ENCODE measurements around the gene GRK2. TPM values are rescaled to one million over a fixed set of nuclear protein-coding genes. Genes with fewer than 3 reads are reported as not detected.
"Not testable (repeated sequence)": the region's sequence is repeated elsewhere in the genome, so short reads cannot be mapped to it uniquely, and the experiment has no call there.

GRK2 gene
- total RNA-seq, 2 donors from 2014 or later = 58.0 to 61.7 TPM

DNA sequence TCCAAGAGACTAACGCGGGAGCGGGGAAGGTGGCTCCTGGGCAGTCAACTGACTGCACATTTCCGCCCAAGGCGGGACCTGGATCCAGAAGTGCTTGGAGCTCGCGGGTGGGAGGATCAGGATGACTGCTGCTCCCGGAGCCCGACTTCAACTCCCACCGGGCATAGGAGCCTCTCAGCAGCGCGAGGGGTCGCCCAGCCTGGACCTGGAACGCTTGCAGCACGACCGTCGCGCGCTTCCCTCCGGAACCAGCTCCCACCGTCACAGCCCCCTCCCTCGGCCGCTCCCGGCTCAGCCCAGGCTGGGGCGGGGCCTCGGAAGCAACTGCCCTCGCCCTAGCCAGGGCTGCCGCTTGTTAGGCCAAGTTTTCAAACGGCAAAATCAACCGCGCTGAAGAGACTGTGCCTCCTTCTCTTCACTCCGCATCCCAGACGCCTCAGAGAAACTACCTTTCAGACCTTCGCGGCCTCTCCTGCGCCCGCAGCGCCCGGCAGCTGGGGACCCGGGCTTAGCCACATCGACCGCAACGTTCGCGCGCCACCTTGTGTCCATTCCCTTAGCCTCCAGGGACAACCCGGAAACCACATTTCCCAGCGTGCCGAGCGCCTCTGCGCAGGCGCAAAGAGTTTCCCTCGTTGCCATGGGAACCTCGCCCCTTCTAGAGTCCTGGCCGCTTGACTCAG lies 51.1 kb downstream of the GRK2 start:
- Histone ChIP-seq H3K36me3 (ENCODE audit: control insufficient read depth, insufficient read depth, low read length) (no peaks in the 10 kb centered on the region), H3K9ac (ENCODE audit: extremely low read depth, low read length, poor library complexity, severe bottlenecking) (peak overlapping the region; percentile 67), H3K9me3 (ENCODE audit: control insufficient read depth, low read length) (no peaks in the 10 kb centered on the region), H3K4me3 (ENCODE audit: low read length) (peak overlapping the region; percentile 90), H3K27me3 (ENCODE audit: control insufficient read depth, insufficient read depth, low read length, poor library complexity, severe bottlenecking) (peaks cover 26% of the 10 kb centered on the region), H3K27ac (ENCODE audit: low read depth, low read length) (peak overlapping the region; percentile 47), H3K4me1 (ENCODE audit: control insufficient read depth, insufficient read depth, low read length) (no peaks in the 10 kb centered on the region)
- Mint-ChIP-seq H3K4me1 (peaks cover 5% of the 10 kb centered on the region), H3K36me3 (ENCODE audit: low read depth) (no peaks in the 10 kb centered on the region), H3K27ac (peak overlapping the region; percentile 93), H3K9me3 (no peaks in the 10 kb centered on the region), H3K4me3 (peak overlapping the region; percentile 81), H3K27me3 (ENCODE audit: insufficient read depth) (peaks cover 28% of the 10 kb centered on the region)
- DNase-seq = peak; percentile 99
- WGBS, 2 experiments (ENCODE audit: insufficient coverage in 1 of 2, insufficient read length in 1 of 2) = 0 to 1% methylated on average over 30 to 55 of the region's 55 CpGs
- TF ChIP-seq, protein P1, sequence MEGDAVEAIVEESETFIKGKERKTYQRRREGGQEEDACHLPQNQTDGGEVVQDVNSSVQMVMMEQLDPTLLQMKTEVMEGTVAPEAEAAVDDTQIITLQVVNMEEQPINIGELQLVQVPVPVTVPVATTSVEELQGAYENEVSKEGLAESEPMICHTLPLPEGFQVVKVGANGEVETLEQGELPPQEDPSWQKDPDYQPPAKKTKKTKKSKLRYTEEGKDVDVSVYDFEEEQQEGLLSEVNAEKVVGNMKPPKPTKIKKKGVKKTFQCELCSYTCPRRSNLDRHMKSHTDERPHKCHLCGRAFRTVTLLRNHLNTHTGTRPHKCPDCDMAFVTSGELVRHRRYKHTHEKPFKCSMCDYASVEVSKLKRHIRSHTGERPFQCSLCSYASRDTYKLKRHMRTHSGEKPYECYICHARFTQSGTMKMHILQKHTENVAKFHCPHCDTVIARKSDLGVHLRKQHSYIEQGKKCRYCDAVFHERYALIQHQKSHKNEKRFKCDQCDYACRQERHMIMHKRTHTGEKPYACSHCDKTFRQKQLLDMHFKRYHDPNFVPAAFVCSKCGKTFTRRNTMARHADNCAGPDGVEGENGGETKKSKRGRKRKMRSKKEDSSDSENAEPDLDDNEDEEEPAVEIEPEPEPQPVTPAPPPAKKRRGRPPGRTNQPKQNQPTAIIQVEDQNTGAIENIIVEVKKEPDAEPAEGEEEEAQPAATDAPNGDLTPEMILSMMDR (conservative IDR thresholded peaks at IDR 0.05) = peak; percentile 97

DNA sequence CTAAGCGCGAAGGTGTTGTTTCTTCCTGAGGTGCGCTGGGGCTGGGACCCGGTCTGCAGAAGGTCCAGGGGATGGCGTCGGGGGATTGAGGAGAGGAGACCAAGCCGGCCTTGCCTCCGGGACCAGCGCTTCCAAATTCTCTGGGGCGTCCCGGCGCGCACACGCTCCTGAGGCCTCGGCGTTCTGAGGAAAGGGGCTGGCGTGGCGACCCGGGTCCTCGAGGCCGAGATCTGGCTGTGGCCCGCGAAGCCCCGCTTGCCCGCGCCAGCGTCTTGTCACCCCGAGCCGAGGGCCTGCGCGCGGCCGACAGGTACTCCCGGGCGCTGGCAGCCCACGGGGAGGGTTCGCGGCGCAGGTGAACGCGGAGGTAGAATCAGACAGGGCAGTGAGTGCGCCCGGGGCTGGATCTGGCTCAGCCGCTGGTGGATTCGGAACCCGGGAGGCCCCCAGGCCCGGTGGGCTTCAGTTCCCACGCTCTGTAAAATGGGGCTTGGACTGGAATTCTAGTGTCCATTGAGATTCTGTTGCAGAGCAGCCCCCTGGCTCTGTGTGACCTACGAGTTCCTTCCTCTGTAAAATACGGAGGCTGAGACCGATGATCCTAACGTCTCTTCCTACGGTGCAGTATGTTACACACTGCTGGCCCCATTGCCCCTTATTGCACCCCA lies 51.7 kb downstream of the GRK2 start:
- TF ChIP-seq, protein P1 (conservative IDR thresholded peaks at IDR 0.05) = no peak
- H3K4me1 ChIP-seq (ENCODE audit: control insufficient read depth, insufficient read depth, low read length) = no peaks in the 10 kb centered on the region
- H3K9me3 ChIP-seq (ENCODE audit: control insufficient read depth, low read length) = no peaks in the 10 kb centered on the region
- peak overlapping the region; percentile 90 for H3K4me3 ChIP-seq (ENCODE audit: low read length)
- peak overlapping the region; percentile 93 for H3K27ac Mint-ChIP-seq
- 0 to 5% methylated on average over 31 to 53 of the region's 53 CpGs for WGBS, 2 experiments (ENCODE audit: insufficient coverage in 1 of 2, insufficient read length in 1 of 2)
- peak overlapping the region; percentile 67 for H3K9ac ChIP-seq (ENCODE audit: extremely low read depth, low read length, poor library complexity, severe bottlenecking)
- H3K4me1 Mint-ChIP-seq = peaks cover 5% of the 10 kb centered on the region
- DNase-seq = no peak
- H3K36me3 ChIP-seq (ENCODE audit: control insufficient read depth, insufficient read depth, low read length) = no peaks in the 10 kb centered on the region
- no peak overlapping the region for H3K27ac ChIP-seq (ENCODE audit: low read depth, low read length)
- H3K27me3 Mint-ChIP-seq (ENCODE audit: insufficient read depth) = peaks cover 28% of the 10 kb centered on the region
- peaks cover 26% of the 10 kb centered on the region for H3K27me3 ChIP-seq (ENCODE audit: control insufficient read depth, insufficient read depth, low read length, poor library complexity, severe bottlenecking)
- H3K36me3 Mint-ChIP-seq (ENCODE audit: low read depth) = no peaks in the 10 kb centered on the region
- no peaks in the 10 kb centered on the region for H3K9me3 Mint-ChIP-seq
- peak overlapping the region; percentile 81 for H3K4me3 Mint-ChIP-seq

DNA sequence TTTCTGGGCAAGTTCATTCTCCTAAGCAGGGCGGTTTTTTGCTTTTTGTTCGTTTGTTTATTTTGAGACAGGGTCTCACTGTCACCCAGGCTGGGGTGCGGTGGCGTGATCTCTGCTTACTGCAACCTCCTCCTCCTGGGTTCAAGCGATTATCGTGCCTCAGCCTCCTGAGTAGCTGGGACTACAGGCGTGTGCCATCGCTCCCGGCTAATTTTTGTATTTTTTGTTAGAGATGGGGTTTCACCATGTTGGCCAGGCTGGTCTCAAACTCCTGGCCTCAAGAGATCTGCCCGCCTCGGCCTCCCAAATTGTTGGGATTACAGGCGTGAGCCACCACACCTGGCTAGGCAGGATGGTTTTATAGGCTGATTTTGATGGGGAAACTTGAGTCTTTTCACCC lies 52.6 kb downstream of the GRK2 start:
- not testable (repeated sequence) for H3K27ac ChIP-seq (ENCODE audit: low read depth, low read length); H3K9ac ChIP-seq (ENCODE audit: extremely low read depth, low read length, poor library complexity, severe bottlenecking); H3K4me1 ChIP-seq (ENCODE audit: control insufficient read depth, insufficient read depth, low read length); H3K9me3 ChIP-seq (ENCODE audit: control insufficient read depth, low read length); H3K36me3 ChIP-seq (ENCODE audit: control insufficient read depth, insufficient read depth, low read length); H3K4me1 Mint-ChIP-seq; H3K27ac Mint-ChIP-seq; H3K36me3 Mint-ChIP-seq (ENCODE audit: low read depth); DNase-seq; H3K9me3 Mint-ChIP-seq
- Histone ChIP-seq H3K4me3 (ENCODE audit: low read length) (peak overlapping the region; percentile 90), H3K27me3 (ENCODE audit: control insufficient read depth, insufficient read depth, low read length, poor library complexity, severe bottlenecking) (peaks cover 26% of the 10 kb centered on the region)
- WGBS, 2 experiments (ENCODE audit: insufficient coverage in 1 of 2, insufficient read length in 1 of 2) = 81 to 95% methylated on average over 11 to 12 of the region's 12 CpGs
- H3K4me3 Mint-ChIP-seq = peak overlapping the region; percentile 81
- peaks cover 28% of the 10 kb centered on the region for H3K27me3 Mint-ChIP-seq (ENCODE audit: insufficient read depth)
